Loucy (cell line): ENCODE results near the gene FGFR3.

Experiments used
- H2AFZ ChIP-seq: fragments of 200-600 bp; sonication (generic); 2 replicates; pipeline ENCODE4 v1.6.0; 2016; ENCODE audit warnings: antibody characterized with exemption, mild to moderate bottlenecking, low read length, moderate library complexity
- H3F3A ChIP-seq: fragments of 200-600 bp; 2 replicates; pipeline ENCODE4 v1.6.0; 2016; ENCODE audit warnings: antibody characterized with exemption, low read depth, mild to moderate bottlenecking
- H3K27me3 ChIP-seq: fragments of 200-600 bp; sonication (generic); 2 replicates; pipeline ENCODE4 v1.6.1; 2014; ENCODE audit warnings: low read length, mild to moderate bottlenecking; ENCODE audit not compliant: insufficient read depth, poor library complexity, severe bottlenecking
- H3K36me3 ChIP-seq: fragments of 200-600 bp; sonication (generic); 2 replicates; pipeline ENCODE4 v1.6.1; 2016; ENCODE audit warnings: low read length; ENCODE audit not compliant: insufficient read depth
- H3K4me1 ChIP-seq: fragments of 200-600 bp; sonication (generic); 2 replicates; pipeline ENCODE4 v1.5.1; 2014; ENCODE audit warnings: low read length, mild to moderate bottlenecking; ENCODE audit not compliant: insufficient read depth, poor library complexity, severe bottlenecking
- H3K4me2 ChIP-seq: fragments of 200-600 bp; sonication (generic); 2 replicates; pipeline ENCODE4 v1.6.0; 2014; ENCODE audit warnings: antibody characterized with exemption, low read length, low read depth, mild to moderate bottlenecking; ENCODE audit not compliant: poor library complexity, severe bottlenecking
- H3K4me3 ChIP-seq: fragments of 200-600 bp; sonication (generic); 2 replicates; pipeline ENCODE4 v1.5.1; 2014; ENCODE audit warnings: low read length, mild to moderate bottlenecking, mixed read lengths; ENCODE audit not compliant: poor library complexity, severe bottlenecking
- H3K79me2 ChIP-seq: fragments of 200-600 bp; sonication (generic); 2 replicates; pipeline ENCODE4 v1.6.1; 2014; ENCODE audit warnings: low read length; ENCODE audit not compliant: insufficient read depth
- H3K9ac ChIP-seq: fragments of 200-600 bp; sonication (generic); 2 replicates; pipeline ENCODE4 v1.6.0; 2014; ENCODE audit warnings: mild to moderate bottlenecking, low read depth, low read length, moderate library complexity; ENCODE audit not compliant: poor library complexity, severe bottlenecking
- H3K9me2 ChIP-seq: fragments of 200-600 bp; sonication (generic); replicated peaks from 2 replicates; pipeline ENCODE4 v1.6.1; 2016; ENCODE audit warnings: low read depth, low read length, mixed read lengths
- H3K9me3 ChIP-seq: fragments of 200-600 bp; sonication (generic); 2 replicates; pipeline ENCODE4 v1.6.1; 2014; ENCODE audit warnings: mild to moderate bottlenecking, antibody characterized with exemption, low read length, low read depth; ENCODE audit not compliant: insufficient read depth
- H4K20me1 ChIP-seq: fragments of 200-600 bp; sonication (generic); 2 replicates; pipeline ENCODE4 v1.6.0; 2014; ENCODE audit warnings: antibody characterized with exemption, low read length, mild to moderate bottlenecking; ENCODE audit not compliant: insufficient read depth, poor library complexity, severe bottlenecking
- CTCF ChIP-seq: fragments of 200-600 bp; sonication (generic); conservative IDR thresholded peaks from 2 replicates; pipeline ENCODE4 v1.5.1; 2014; ENCODE audit warnings: mild to moderate bottlenecking, antibody characterized with exemption, low read length
- EZH2phosphoT487 ChIP-seq: fragments of 200-600 bp; IDR thresholded peaks from 2 replicates; pipeline ENCODE4 v1.6.1; 2018; ENCODE audit warnings: antibody characterized with exemption, mild to moderate bottlenecking, moderate library complexity, borderline replicate concordance

FGFR3 gene

GRCh38 chr4:1771555-1772305, 21.4 kb upstream of the FGFR3 start:
- Histone ChIP-seq H3F3A (no peaks in the 10 kb centered on the region), H2AFZ (no peak overlapping the region), H3K36me3 (no peaks in the 10 kb centered on the region), H3K9me2 (no peaks in the 10 kb centered on the region), H3K9ac (peak overlapping the region; percentile 50), H3K27me3 (no peaks in the 10 kb centered on the region), H3K9me3 (no peaks in the 10 kb centered on the region), H3K79me2 (no peaks in the 10 kb centered on the region), H4K20me1 (no peaks in the 10 kb centered on the region), H3K4me2 (no peak overlapping the region), H3K4me1 (no peaks in the 10 kb centered on the region), H3K4me3 (no peak overlapping the region)
- no peak for TF ChIP-seq EZH2phosphoT487
- no peak for TF ChIP-seq CTCF

GRCh38 chr4:1772853-1773538, 20.1 kb upstream of the FGFR3 start:
- H3K4me1 ChIP-seq, result no peaks in the 10 kb centered on the region
- TF ChIP-seq CTCF (no peak), EZH2phosphoT487 (no peak)
- H3K9ac ChIP-seq, result no peak overlapping the region

GRCh38 chr4:1773754-1774153, 19.3 kb upstream of the FGFR3 start:
- no peaks in the 10 kb centered on the region for H3K27me3 ChIP-seq
- no peak overlapping the region for H3K4me2 ChIP-seq
- H3K79me2 ChIP-seq, result no peaks in the 10 kb centered on the region
- no peaks in the 10 kb centered on the region for H3K9me3 ChIP-seq
- H3K4me1 ChIP-seq, result no peaks in the 10 kb centered on the region
- H3K9me2 ChIP-seq, result no peaks in the 10 kb centered on the region
- no peaks in the 10 kb centered on the region for H3K36me3 ChIP-seq
- H3K9ac ChIP-seq, result no peak overlapping the region
- H4K20me1 ChIP-seq, result no peaks in the 10 kb centered on the region
- H2AFZ ChIP-seq, result no peak overlapping the region
- no peaks in the 10 kb centered on the region for H3F3A ChIP-seq
- TF ChIP-seq CTCF, result no peak
- no peak for TF ChIP-seq EZH2phosphoT487
- H3K4me3 ChIP-seq, result no peak overlapping the region

More at GRCh38 chr4:1772853-1773538, 20.1 kb upstream of the FGFR3 start:
- no peaks in the 10 kb centered on the region for H3K27me3 ChIP-seq
- H3F3A ChIP-seq, result no peaks in the 10 kb centered on the region
- no peaks in the 10 kb centered on the region for H3K9me2 ChIP-seq
- no peaks in the 10 kb centered on the region for H3K79me2 ChIP-seq
- H4K20me1 ChIP-seq, result no peaks in the 10 kb centered on the region
- no peak overlapping the region for H3K4me2 ChIP-seq
- no peak overlapping the region for H3K4me3 ChIP-seq
- no peaks in the 10 kb centered on the region for H3K9me3 ChIP-seq
- no peaks in the 10 kb centered on the region for H3K36me3 ChIP-seq
- H2AFZ ChIP-seq, result no peak overlapping the region
